Upper lobe of left lung (tissue), 6 donors: ENCODE data around the gene CEP89. TPM values are rescaled to one million over a fixed set of nuclear protein-coding genes. Genes with fewer than 3 reads are reported as not detected.
A peak's percentile ranks its signal among the peaks of the same experiment; 100 is the strongest.
"Not testable (repeated sequence)": the region's sequence is repeated elsewhere in the genome, so short reads cannot be mapped to it uniquely, and the experiment has no call there.

Experiments
- ATAC-seq, 2 donors: fragments of 200-7000 bp; cut with Tn5 transposase; one replicate each; pipeline ENCODE4 v1.9.1; 2022; ENCODE audit warnings: mild to moderate bottlenecking in 2 of 2, moderate library complexity in 2 of 2; ENCODE audit not compliant: low FRiP score in 2 of 2
- DNase-seq, 2 donors: peaks; one replicate each; pipeline ENCODE4 v3.0.0-alpha.2; 2019 to 2020
- H3K27ac ChIP-seq, 4 donors: fragments of 200-600 bp; sonication (generic); one replicate each; pipeline ENCODE4 v1.5.1; 2016 to 2019
- H3K27me3 ChIP-seq, 4 donors: fragments of 200-600 bp; sonication (generic); one replicate each; pipeline ENCODE4 v1.5.1; 2017 to 2019
- H3K36me3 ChIP-seq, 4 donors: fragments of 200-600 bp; sonication (generic); one replicate each; pipeline ENCODE4 v1.5.1; 2016 to 2019
- H3K4me1 ChIP-seq, 4 donors: fragments of 200-600 bp; sonication (generic); one replicate each; pipeline ENCODE4 v1.5.1; 2018 to 2019
- H3K4me3 ChIP-seq, 4 donors: fragments of 200-600 bp; sonication (generic); one replicate each; pipeline ENCODE4 v1.5.1; 2017 to 2019; ENCODE audit warnings: mild to moderate bottlenecking in 2 of 4, moderate library complexity in 1 of 4
- H3K9me3 ChIP-seq, 4 donors: fragments of 200-600 bp; sonication (generic); one replicate each; pipeline ENCODE4 v1.5.1; 2018 to 2019
- EP300 ChIP-seq, 4 donors: sonication (generic); formaldehyde crosslinking; IDR thresholded peaks; one replicate each; pipeline ENCODE4 v1.5.1; 2017; ENCODE audit warnings: antibody characterized with exemption in 4 of 4, control low read depth in 2 of 4
- POLR2A ChIP-seq, 4 donors: fragments of 450-650 bp; IDR thresholded peaks; one replicate each; pipeline ENCODE4 v1.5.1; 2016 to 2017; ENCODE audit warnings: antibody characterized with exemption in 4 of 4, mild to moderate bottlenecking in 2 of 4
- POLR2AphosphoS5 ChIP-seq, 2 donors: sonication (generic); formaldehyde crosslinking; IDR thresholded peaks; one replicate each; pipeline ENCODE4 v1.5.1; 2017; ENCODE audit warnings: antibody characterized with exemption in 2 of 2
- WGBS, 2 donors: methylation state at CpG; one replicate each; pipeline ENCODE4 v1.1.5; 2017 to 2018; 5-methylcytosine and 5-hydroxymethylcytosine counted together
- total RNA-seq, 6 donors: library from RNA; depleted of rRNA in 4 of 6; stranded (reverse); fragments of >200 nt in 4 of 6; gene quantifications; one replicate each; pipeline versions ENCODE4 v1.1.0 to v1.2.1, GENCODE V29; 2016 to 2021
- TF ChIP-seq, protein P1 (sequence below), 6 experiments: fragments of 450-650 bp in 4 of 6; fragments of 200-600 bp in 2 of 6; sonication (generic) in 2 of 6; IDR thresholded peaks; one replicate each; pipeline ENCODE4 v1.5.1; 2016 to 2019; ENCODE audit warnings: antibody characterized with exemption in 6 of 6
- donor health status: DM: no; HTN: no; CAD: no; lungs with moderate emphysema.
- donor health status: DM: no; HTN: yes; CAD: no; lungs with severe emphysema.

CEP89 gene
- total RNA-seq, 6 donors from 2014 or later: 10.1 to 16.0 (median 14.1) TPM

GRCh38 chr19:33000910-33001309, 29.2 kb upstream of the CEP89 start:
- TF ChIP-seq POLR2AphosphoS5 (IDR thresholded peaks at IDR 0.05) (no peak), POLR2A (IDR thresholded peaks at IDR 0.05) (no peak), EP300 (IDR thresholded peaks at IDR 0.05) (no peak)
- TF ChIP-seq, protein P1, sequence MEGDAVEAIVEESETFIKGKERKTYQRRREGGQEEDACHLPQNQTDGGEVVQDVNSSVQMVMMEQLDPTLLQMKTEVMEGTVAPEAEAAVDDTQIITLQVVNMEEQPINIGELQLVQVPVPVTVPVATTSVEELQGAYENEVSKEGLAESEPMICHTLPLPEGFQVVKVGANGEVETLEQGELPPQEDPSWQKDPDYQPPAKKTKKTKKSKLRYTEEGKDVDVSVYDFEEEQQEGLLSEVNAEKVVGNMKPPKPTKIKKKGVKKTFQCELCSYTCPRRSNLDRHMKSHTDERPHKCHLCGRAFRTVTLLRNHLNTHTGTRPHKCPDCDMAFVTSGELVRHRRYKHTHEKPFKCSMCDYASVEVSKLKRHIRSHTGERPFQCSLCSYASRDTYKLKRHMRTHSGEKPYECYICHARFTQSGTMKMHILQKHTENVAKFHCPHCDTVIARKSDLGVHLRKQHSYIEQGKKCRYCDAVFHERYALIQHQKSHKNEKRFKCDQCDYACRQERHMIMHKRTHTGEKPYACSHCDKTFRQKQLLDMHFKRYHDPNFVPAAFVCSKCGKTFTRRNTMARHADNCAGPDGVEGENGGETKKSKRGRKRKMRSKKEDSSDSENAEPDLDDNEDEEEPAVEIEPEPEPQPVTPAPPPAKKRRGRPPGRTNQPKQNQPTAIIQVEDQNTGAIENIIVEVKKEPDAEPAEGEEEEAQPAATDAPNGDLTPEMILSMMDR (IDR thresholded peaks at IDR 0.05): no peak
- 99 to 100% methylated on average over 4 of the region's 4 CpGs for WGBS, 2 donors
- H3K4me3 ChIP-seq: no peak overlapping the region
- no peaks in the 10 kb centered on the region for H3K27me3 ChIP-seq
- ATAC-seq (no peak), DNase-seq (no peak)
- H3K36me3 ChIP-seq: no peaks in the 10 kb centered on the region
- H3K9me3 ChIP-seq: no peaks in the 10 kb centered on the region
- no peaks in the 10 kb centered on the region for H3K4me1 ChIP-seq
- H3K27ac ChIP-seq: no peak overlapping the region

DNA sequence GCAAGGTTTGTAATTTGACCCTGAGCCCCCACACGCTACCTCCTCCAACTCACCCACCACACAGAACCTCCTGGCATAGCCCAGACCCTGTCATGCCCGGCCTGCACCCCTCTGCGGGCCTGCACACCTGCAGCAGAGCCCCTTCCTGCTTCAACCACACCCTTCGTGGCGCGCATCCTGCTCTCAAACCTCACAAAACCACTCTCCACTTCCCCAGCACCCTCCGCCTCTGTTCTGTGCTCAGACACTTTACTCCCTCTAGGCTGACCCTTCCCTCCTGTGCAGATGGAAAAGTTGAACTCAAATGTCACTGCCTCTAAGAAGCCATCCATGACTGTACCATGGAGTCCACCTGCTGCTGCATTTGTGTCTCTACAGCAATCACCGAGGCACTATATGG, 28.8 kb upstream of the CEP89 start:
- no peak overlapping the region for H3K27ac ChIP-seq
- no peaks in the 10 kb centered on the region for H3K36me3 ChIP-seq
- no peaks in the 10 kb centered on the region for H3K27me3 ChIP-seq
- H3K4me3 ChIP-seq: no peak overlapping the region
- WGBS, 2 donors: 70 to 80% methylated on average over 8 of the region's 8 CpGs
- H3K4me1 ChIP-seq: no peaks in the 10 kb centered on the region
- no peaks in the 10 kb centered on the region for H3K9me3 ChIP-seq
- no peak for TF ChIP-seq POLR2AphosphoS5 (IDR thresholded peaks at IDR 0.05)
- TF ChIP-seq EP300 (IDR thresholded peaks at IDR 0.05): no peak
- TF ChIP-seq, protein P1 (IDR thresholded peaks at IDR 0.05): no peak
- no peak for TF ChIP-seq POLR2A (IDR thresholded peaks at IDR 0.05)
- ATAC-seq: no peak
- no peak for DNase-seq

DNA sequence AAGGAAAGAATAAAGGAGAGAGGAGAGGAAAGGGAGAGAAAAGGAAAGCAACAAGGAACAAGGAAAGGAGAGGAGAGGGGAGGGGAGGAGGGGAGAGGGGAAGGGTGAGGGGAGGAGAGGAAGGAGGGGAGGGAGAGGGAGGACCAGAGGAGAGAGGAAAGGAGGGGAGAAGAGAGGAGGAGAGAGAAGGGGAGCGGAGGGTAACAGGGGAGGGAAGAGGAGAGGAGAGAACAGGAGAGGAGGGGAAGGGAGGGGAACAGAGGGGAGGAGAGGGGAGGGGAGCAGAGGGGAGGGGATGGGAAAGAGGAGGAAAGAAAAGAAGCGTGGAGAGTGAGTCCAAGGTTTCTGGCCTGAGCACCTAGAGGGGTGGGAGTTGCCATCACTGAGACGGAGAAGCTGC, 27.0 kb upstream of the CEP89 start:
- no peak for DNase-seq
- Histone ChIP-seq H3K36me3 (peaks cover 0 to 3% (median 0%) of the 10 kb centered on the region in 4 donors), H3K4me3 (no peak overlapping the region), H3K27ac (no peak overlapping the region), H3K27me3 (no peaks in the 10 kb centered on the region), H3K9me3 (no peaks in the 10 kb centered on the region), H3K4me1 (no peaks in the 10 kb centered on the region)
- WGBS, 2 donors: 78 to 84% methylated on average over 3 of the region's 3 CpGs
- ATAC-seq: no peak
- no peak for TF ChIP-seq POLR2AphosphoS5 (IDR thresholded peaks at IDR 0.05)
- no peak for TF ChIP-seq POLR2A (IDR thresholded peaks at IDR 0.05)

DNA sequence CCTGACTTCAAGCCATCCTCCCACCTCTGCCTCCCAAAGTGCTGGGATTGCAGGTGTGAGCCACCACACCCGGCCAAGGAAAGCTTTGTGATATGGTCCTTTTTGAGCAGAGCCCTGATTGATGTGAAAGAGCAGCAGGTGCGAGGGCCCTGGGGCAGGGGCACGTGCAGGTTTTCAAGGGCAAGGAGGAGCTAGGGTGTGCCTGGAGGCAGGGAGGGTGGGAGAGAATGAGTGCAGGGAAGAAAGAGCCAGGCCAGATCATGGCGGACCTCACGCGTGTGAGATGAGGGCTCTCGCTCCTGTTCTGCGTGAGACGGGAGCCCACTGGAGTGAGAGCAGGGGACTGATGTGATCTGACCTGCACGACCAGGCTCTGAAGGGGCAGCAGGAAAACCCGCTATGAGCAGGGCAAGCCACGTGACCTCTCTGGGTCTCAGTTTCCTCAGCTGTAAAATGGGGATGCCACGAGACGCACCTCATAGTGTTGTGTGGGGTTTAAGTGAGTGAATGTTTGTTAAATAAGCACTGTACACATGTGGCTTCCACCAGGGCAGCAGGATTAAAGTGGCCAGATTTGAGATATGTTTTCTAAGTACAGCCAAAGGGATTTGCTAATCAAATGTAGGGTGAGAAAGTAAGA, 26.1 kb upstream of the CEP89 start:
- H3K4me3 ChIP-seq: no peak overlapping the region
- 85 to 87% methylated on average over 14 of the region's 14 CpGs for WGBS, 2 donors
- ATAC-seq: no peak

GRCh38 chr19:32997061-32997464, 25.3 kb upstream of the CEP89 start:
- 67 to 74% methylated on average over 7 of the region's 7 CpGs for WGBS, 2 donors
- not testable (repeated sequence) for DNase-seq, ATAC-seq, H3K9me3 ChIP-seq, H3K27ac ChIP-seq, H3K36me3 ChIP-seq, H3K27me3 ChIP-seq, H3K4me1 ChIP-seq, H3K4me3 ChIP-seq

More for the DNA sequence above, 26.1 kb upstream of the CEP89 start:
- Histone ChIP-seq H3K27ac (no peak overlapping the region), H3K4me1 (no peaks in the 10 kb centered on the region), H3K36me3 (peaks cover 0 to 5% (median 0%) of the 10 kb centered on the region in 4 donors), H3K9me3 (no peaks in the 10 kb centered on the region), H3K27me3 (no peaks in the 10 kb centered on the region)
- no peak for DNase-seq
- TF ChIP-seq EP300 (IDR thresholded peaks at IDR 0.05): no peak
- no peak for TF ChIP-seq POLR2A (IDR thresholded peaks at IDR 0.05)
- TF ChIP-seq POLR2AphosphoS5 (IDR thresholded peaks at IDR 0.05): no peak
- TF ChIP-seq, protein P1 (IDR thresholded peaks at IDR 0.05): no peak

DNA sequence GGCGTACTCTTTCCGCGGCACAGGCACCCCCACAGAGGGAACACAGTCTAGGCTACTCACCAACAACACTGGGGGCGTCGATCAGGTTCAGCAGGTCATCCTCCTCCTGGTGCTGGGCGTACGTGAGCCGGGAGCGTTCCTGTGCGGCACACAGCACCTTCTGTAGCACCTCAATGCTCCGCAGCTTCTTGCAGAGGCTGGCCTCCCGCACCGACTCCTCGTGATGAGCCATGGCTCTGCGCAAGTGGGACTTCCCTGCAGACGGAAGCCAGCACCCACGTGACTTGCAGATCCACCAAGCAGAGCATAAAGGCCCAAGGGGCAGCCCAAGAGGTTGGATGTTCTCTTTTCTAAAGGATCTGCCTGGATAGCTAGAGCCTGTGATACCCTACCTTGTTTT, 24.2 kb upstream of the CEP89 start:
- H3K36me3 ChIP-seq, H3K4me1 ChIP-seq, H3K27ac ChIP-seq, H3K27me3 ChIP-seq, H3K4me3 ChIP-seq, H3K9me3 ChIP-seq: not testable (repeated sequence)
- DNase-seq (peak in 1 of 2 donors; percentile 44), ATAC-seq (peak; percentile 20 to 25)
- 73 to 90% methylated on average over 10 to 17 of the region's 17 CpGs for WGBS, 2 donors
